ENCODE results near the gene PDE1C. TPM values are rescaled to one million over a fixed set of nuclear protein-coding genes. Genes with fewer than 3 reads are reported as not detected.

PDE1C gene
- polyA plus RNA-seq, 1 of the 3 experiments (the other 2 are of a cell fraction) = 4.6 TPM

GRCh38 chr7:31882187-31882586, 188.0 kb downstream of the PDE1C start:
- H4K20me1 ChIP-seq (ENCODE audit: insufficient read depth) = no peaks in the 10 kb centered on the region
- H3K4me3 ChIP-seq (ENCODE audit: low read depth in 2 of 2, low read length in 1 of 2) = no peak overlapping the region
- no peak for DNase-seq
- TF ChIP-seq NFIC (IDR thresholded peaks at IDR 0.05; ENCODE audit: borderline replicate concordance) = no peak
- no peak for TF ChIP-seq GABPA (IDR thresholded peaks at IDR 0.05; ENCODE audit: low read depth)
- no peak for TF ChIP-seq RXRA (IDR thresholded peaks at IDR 0.05; ENCODE audit: borderline replicate concordance, low read depth)
- TF ChIP-seq POLR2AphosphoS5 (IDR thresholded peaks at IDR 0.05; ENCODE audit: low read depth, low read length) = no peak
- TF ChIP-seq EZH2phosphoT487 (IDR thresholded peaks at IDR 0.05; ENCODE audit: borderline replicate concordance, low read depth) = no peak
- peak; percentile 18; the same call in 1 of the 2 replicates for TF ChIP-seq CTCF (IDR thresholded peaks at IDR 0.05)
- TF ChIP-seq SMC3 (IDR thresholded peaks at IDR 0.05; ENCODE audit: low read depth, low read length) = no peak
- TF ChIP-seq, protein P1, sequence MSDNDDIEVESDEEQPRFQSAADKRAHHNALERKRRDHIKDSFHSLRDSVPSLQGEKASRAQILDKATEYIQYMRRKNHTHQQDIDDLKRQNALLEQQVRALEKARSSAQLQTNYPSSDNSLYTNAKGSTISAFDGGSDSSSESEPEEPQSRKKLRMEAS (IDR thresholded peaks at IDR 0.05; ENCODE audit: low read depth) = no peak
- H3K36me3 ChIP-seq (replicated peaks in 1 of 2; ENCODE audit: control insufficient read depth in 1 of 2, insufficient read depth in 2 of 2, low read length in 1 of 2) = peaks cover 0 to 4% of the 10 kb centered on the region in 2 experiments
- 7% methylated on average over 4 of the region's 4 CpGs for WGBS (ENCODE audit: low lambda C conversion rate)
- H3K79me2 ChIP-seq (ENCODE audit: insufficient read depth) = no peaks in the 10 kb centered on the region
- H3K9me3 ChIP-seq = no peaks in the 10 kb centered on the region
- H3K4me1 ChIP-seq (ENCODE audit: control insufficient read depth in 1 of 2, insufficient read depth in 2 of 2, low read depth in 1 of 2, low read length in 1 of 2) = peaks cover 0 to 7% of the 10 kb centered on the region in 2 experiments; a peak in 2 of 4 replicates
- no peaks in the 10 kb centered on the region for H3K9me2 ChIP-seq
- no peaks in the 10 kb centered on the region; the same call in 1 of the 2 replicates for H3K27me3 ChIP-seq (ENCODE audit: insufficient read depth)
- no peaks in the 10 kb centered on the region for H3F3A ChIP-seq (replicated peaks; ENCODE audit: insufficient read depth)
- ChIA-PET POLR2A (no interaction called here), CTCF (interaction anchor here (1.3 kb wide), 1 partner anchor 11 kb away, joined by 4 read pairs; no protein-coding TSS in a partner anchor)
- H3K27ac ChIP-seq (ENCODE audit: low read depth in 2 of 2, low read length in 1 of 2) = peak overlapping the region in 1 of 2 experiments; percentile 56; a peak in 1 of 4 replicates
- H3K4me2 ChIP-seq = peak overlapping the region; percentile 10; the same call in 1 of the 2 replicates
- H2AFZ ChIP-seq (ENCODE audit: low read depth) = no peak overlapping the region
- H3K9ac ChIP-seq = no peak overlapping the region

DNA sequence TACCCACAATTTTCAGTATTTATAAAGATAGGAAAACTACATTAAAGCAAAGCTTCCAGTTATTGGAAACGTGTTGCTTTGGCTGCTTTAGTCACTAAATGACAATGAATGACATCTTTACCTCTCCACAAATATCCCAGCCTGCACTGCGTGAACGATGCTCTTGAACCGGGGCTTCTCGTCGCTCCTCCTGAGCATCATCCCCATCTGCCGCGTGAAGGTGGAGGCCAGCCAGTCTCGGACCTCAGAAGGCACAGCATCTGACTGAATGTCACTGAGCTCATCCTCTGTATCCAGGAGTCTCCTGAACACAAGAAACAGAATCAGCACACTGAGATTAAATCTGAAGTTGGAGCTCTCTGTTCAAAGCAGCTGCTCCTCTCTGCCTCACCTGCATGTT, 191.3 kb downstream of the PDE1C start:
- POLR2A ChIA-PET = no interaction called here
- H2AFZ ChIP-seq (ENCODE audit: low read depth) = no peak overlapping the region
- WGBS (ENCODE audit: low lambda C conversion rate) = 9% methylated on average over 9 of the region's 9 CpGs
- H3K4me3 ChIP-seq (ENCODE audit: low read depth in 2 of 2, low read length in 1 of 2) = no peak overlapping the region
- H3K9ac ChIP-seq = no peak overlapping the region
- no peaks in the 10 kb centered on the region for H3K9me2 ChIP-seq
- DNase-seq = no peak
- H3K79me2 ChIP-seq (ENCODE audit: insufficient read depth) = no peaks in the 10 kb centered on the region
- no peak overlapping the region for H3K27ac ChIP-seq (ENCODE audit: low read depth in 2 of 2, low read length in 1 of 2)
- no peak overlapping the region for H3K4me2 ChIP-seq
- CTCF ChIA-PET = interaction anchor here (0.6 to 1.4 kb wide), 2 partner anchors 9 to 761 kb away, joined by 3 read pairs; no protein-coding TSS in a partner anchor
- H3K9me3 ChIP-seq = no peaks in the 10 kb centered on the region
- H3K36me3 ChIP-seq (replicated peaks in 1 of 2; ENCODE audit: control insufficient read depth in 1 of 2, insufficient read depth in 2 of 2, low read length in 1 of 2) = peaks cover 0 to 4% of the 10 kb centered on the region in 2 experiments
- peaks cover 0 to 7% of the 10 kb centered on the region in 2 experiments; a peak in 2 of 4 replicates for H3K4me1 ChIP-seq (ENCODE audit: control insufficient read depth in 1 of 2, insufficient read depth in 2 of 2, low read depth in 1 of 2, low read length in 1 of 2)
- H3K27me3 ChIP-seq (ENCODE audit: insufficient read depth) = no peaks in the 10 kb centered on the region; the same call in 1 of the 2 replicates
- no peaks in the 10 kb centered on the region for H3F3A ChIP-seq (replicated peaks; ENCODE audit: insufficient read depth)
- H4K20me1 ChIP-seq (ENCODE audit: insufficient read depth) = no peaks in the 10 kb centered on the region
- TF ChIP-seq, protein P1 (IDR thresholded peaks at IDR 0.05; ENCODE audit: low read depth) = no peak
- TF ChIP-seq EP300 (IDR thresholded peaks at IDR 0.05; ENCODE audit: borderline replicate concordance in 1 of 2, low read depth in 1 of 2, low read length in 1 of 2) = no peak
- TF ChIP-seq, protein P2, sequence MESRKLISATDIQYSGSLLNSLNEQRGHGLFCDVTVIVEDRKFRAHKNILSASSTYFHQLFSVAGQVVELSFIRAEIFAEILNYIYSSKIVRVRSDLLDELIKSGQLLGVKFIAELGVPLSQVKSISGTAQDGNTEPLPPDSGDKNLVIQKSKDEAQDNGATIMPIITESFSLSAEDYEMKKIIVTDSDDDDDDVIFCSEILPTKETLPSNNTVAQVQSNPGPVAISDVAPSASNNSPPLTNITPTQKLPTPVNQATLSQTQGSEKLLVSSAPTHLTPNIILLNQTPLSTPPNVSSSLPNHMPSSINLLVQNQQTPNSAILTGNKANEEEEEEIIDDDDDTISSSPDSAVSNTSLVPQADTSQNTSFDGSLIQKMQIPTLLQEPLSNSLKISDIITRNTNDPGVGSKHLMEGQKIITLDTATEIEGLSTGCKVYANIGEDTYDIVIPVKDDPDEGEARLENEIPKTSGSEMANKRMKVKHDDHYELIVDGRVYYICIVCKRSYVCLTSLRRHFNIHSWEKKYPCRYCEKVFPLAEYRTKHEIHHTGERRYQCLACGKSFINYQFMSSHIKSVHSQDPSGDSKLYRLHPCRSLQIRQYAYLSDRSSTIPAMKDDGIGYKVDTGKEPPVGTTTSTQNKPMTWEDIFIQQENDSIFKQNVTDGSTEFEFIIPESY (IDR thresholded peaks at IDR 0.05; ENCODE audit: borderline replicate concordance, low read depth) = no peak
- no peak for TF ChIP-seq ELF1 (IDR thresholded peaks at IDR 0.05)
- no peak for TF ChIP-seq TEAD4 (IDR thresholded peaks at IDR 0.05; ENCODE audit: borderline replicate concordance, insufficient read depth)
- TF ChIP-seq EZH2phosphoT487 (IDR thresholded peaks at IDR 0.05; ENCODE audit: borderline replicate concordance, low read depth) = no peak
- TF ChIP-seq, protein P3, sequence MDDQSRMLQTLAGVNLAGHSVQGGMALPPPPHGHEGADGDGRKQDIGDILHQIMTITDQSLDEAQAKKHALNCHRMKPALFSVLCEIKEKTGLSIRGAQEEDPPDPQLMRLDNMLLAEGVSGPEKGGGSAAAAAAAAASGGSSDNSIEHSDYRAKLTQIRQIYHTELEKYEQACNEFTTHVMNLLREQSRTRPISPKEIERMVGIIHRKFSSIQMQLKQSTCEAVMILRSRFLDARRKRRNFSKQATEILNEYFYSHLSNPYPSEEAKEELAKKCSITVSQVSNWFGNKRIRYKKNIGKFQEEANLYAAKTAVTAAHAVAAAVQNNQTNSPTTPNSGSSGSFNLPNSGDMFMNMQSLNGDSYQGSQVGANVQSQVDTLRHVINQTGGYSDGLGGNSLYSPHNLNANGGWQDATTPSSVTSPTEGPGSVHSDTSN (IDR thresholded peaks at IDR 0.05) = no peak
- no peak for TF ChIP-seq TAF1 (IDR thresholded peaks at IDR 0.05; ENCODE audit: borderline replicate concordance, low read depth, low read length)
- no peak for TF ChIP-seq GATA2 (CRISPR knock-in tag; IDR thresholded peaks at IDR 0.05)
- no peak for TF ChIP-seq NFIC (IDR thresholded peaks at IDR 0.05; ENCODE audit: borderline replicate concordance)
- no peak for TF ChIP-seq GABPA (IDR thresholded peaks at IDR 0.05; ENCODE audit: low read depth)
- no peak for TF ChIP-seq SMC3 (IDR thresholded peaks at IDR 0.05; ENCODE audit: low read depth, low read length)
- no peak for TF ChIP-seq FOSL2 (IDR thresholded peaks at IDR 0.05; ENCODE audit: borderline replicate concordance, low read depth)
- TF ChIP-seq SIN3A (IDR thresholded peaks at IDR 0.05; ENCODE audit: borderline replicate concordance, low read depth, low read length) = no peak
- no peak for TF ChIP-seq USF1 (IDR thresholded peaks at IDR 0.05; ENCODE audit: borderline replicate concordance, low read depth)
- TF ChIP-seq CHD2 (IDR thresholded peaks at IDR 0.05; ENCODE audit: low read length, partially characterized antibody) = no peak
- no peak for TF ChIP-seq RXRA (IDR thresholded peaks at IDR 0.05; ENCODE audit: borderline replicate concordance, low read depth)

All from SK-N-SH (cell line).